Suprapubic skin (tissue), 4 donors: ENCODE measurements around the gene NPBWR2. TPM values are rescaled to one million over a fixed set of nuclear protein-coding genes. Genes with fewer than 3 reads are reported as not detected.
A peak's percentile ranks its signal among the peaks of the same experiment; 100 is the strongest.

Experiments used
- DNase-seq, 2 donors: peaks; one replicate each; pipeline ENCODE4 v3.0.0-alpha.2; 2019; ENCODE audit warnings: low spot score in 2 of 2
- H3K27ac ChIP-seq: fragments of 200-600 bp; sonication (generic); one replicate; pipeline ENCODE4 v1.5.1; 2019
- H3K27me3 ChIP-seq: fragments of 200-600 bp; sonication (generic); one replicate; pipeline ENCODE4 v1.5.1; 2019
- H3K36me3 ChIP-seq: fragments of 200-600 bp; sonication (generic); one replicate; pipeline ENCODE4 v1.5.1; 2019
- H3K4me1 ChIP-seq: fragments of 200-600 bp; sonication (generic); one replicate; pipeline ENCODE4 v1.5.1; 2019
- H3K4me3 ChIP-seq: fragments of 200-600 bp; sonication (generic); one replicate; pipeline ENCODE4 v1.5.1; 2019; ENCODE audit warnings: mild to moderate bottlenecking
- H3K9me3 ChIP-seq: fragments of 200-600 bp; sonication (generic); one replicate; pipeline ENCODE4 v1.5.1; 2019
- CTCF ChIP-seq, 2 donors: fragments of 200-600 bp in 1 of 2; fragments of 450-650 bp in 1 of 2; sonication (generic) in 1 of 2; IDR thresholded peaks; one replicate each; pipeline ENCODE4 v1.5.1; 2016 to 2019; ENCODE audit warnings: antibody characterized with exemption in 2 of 2, mild to moderate bottlenecking in 1 of 2, moderate library complexity in 1 of 2
- EP300 ChIP-seq: sonication (generic); formaldehyde crosslinking; IDR thresholded peaks from one replicate; pipeline ENCODE4 v1.6.1; 2017; ENCODE audit warnings: antibody characterized with exemption
- POLR2A ChIP-seq, 2 donors: fragments of 450-650 bp; IDR thresholded peaks; one replicate each; pipeline ENCODE4 v1.6.1; 2017; ENCODE audit warnings: antibody characterized with exemption in 2 of 2, mild to moderate bottlenecking in 2 of 2, moderate library complexity in 2 of 2
- POLR2AphosphoS5 ChIP-seq, 3 donors: sonication (generic); formaldehyde crosslinking; IDR thresholded peaks; one replicate each; pipeline ENCODE4 v1.6.1; 2017; ENCODE audit warnings: antibody characterized with exemption in 3 of 3
- WGBS: methylation state at CpG from one replicate; pipeline ENCODE4 v1.1.5; 2018; 5-methylcytosine and 5-hydroxymethylcytosine counted together
- total RNA-seq, 4 donors: library from RNA; depleted of rRNA; stranded (reverse); fragments of >200 nt; gene quantifications; one replicate each; pipeline ENCODE4 v1.1.0, GENCODE V29; 2016

NPBWR2 gene
- total RNA-seq, 4 donors from 2014 or later, result not detected

GRCh38 chr20:64065062-64065973 lies 42.0 kb downstream of the NPBWR2 start:
- no peak for DNase-seq
- Histone ChIP-seq H3K4me3 (no peak overlapping the region), H3K27me3 (no peaks in the 10 kb centered on the region), H3K27ac (no peak overlapping the region), H3K36me3 (no peaks in the 10 kb centered on the region), H3K9me3 (no peaks in the 10 kb centered on the region), H3K4me1 (peaks cover 40% of the 10 kb centered on the region)
- WGBS, result 51% methylated on average over 27 of the region's 27 CpGs
- TF ChIP-seq CTCF (IDR thresholded peaks at IDR 0.05), result no peak
- TF ChIP-seq POLR2A (IDR thresholded peaks at IDR 0.05), result no peak
- TF ChIP-seq POLR2AphosphoS5 (IDR thresholded peaks at IDR 0.05), result no peak
- no peak for TF ChIP-seq EP300

GRCh38 chr20:64064145-64064698 lies 43.1 kb downstream of the NPBWR2 start:
- Histone ChIP-seq H3K4me1 (peaks cover 40% of the 10 kb centered on the region), H3K27me3 (no peaks in the 10 kb centered on the region), H3K4me3 (peak overlapping the region; percentile 89), H3K27ac (no peak overlapping the region), H3K9me3 (no peaks in the 10 kb centered on the region), H3K36me3 (no peaks in the 10 kb centered on the region)
- no peak for TF ChIP-seq CTCF (IDR thresholded peaks at IDR 0.05)
- no peak for TF ChIP-seq EP300
- TF ChIP-seq POLR2AphosphoS5 (IDR thresholded peaks at IDR 0.05), result no peak
- no peak for TF ChIP-seq POLR2A (IDR thresholded peaks at IDR 0.05)
- no peak for DNase-seq
- 19% methylated on average over 7 of the region's 12 CpGs for WGBS

- Histone ChIP-seq H3K9me3 (no peaks in the 10 kb centered on the region), H3K27ac (peak overlapping the region; percentile 76), H3K27me3 (no peaks in the 10 kb centered on the region), H3K36me3 (no peaks in the 10 kb centered on the region), H3K4me1 (peaks cover 40% of the 10 kb centered on the region), H3K4me3 (peak overlapping the region; percentile 89)
- WGBS, result 7% methylated on average over 16 of the region's 51 CpGs
- no peak for DNase-seq
- no peak for TF ChIP-seq POLR2A (IDR thresholded peaks at IDR 0.05)
- no peak for TF ChIP-seq CTCF (IDR thresholded peaks at IDR 0.05)
- TF ChIP-seq EP300, result no peak
- TF ChIP-seq POLR2AphosphoS5 (IDR thresholded peaks at IDR 0.05), result no peak
These were observed 43.8 kb downstream of the NPBWR2 start for GRCh38 chr20:64063389-64064144.

- H3K4me1 ChIP-seq, result peaks cover 42% of the 10 kb centered on the region
- no peaks in the 10 kb centered on the region for H3K36me3 ChIP-seq
- DNase-seq, result peak; percentile 98
- TF ChIP-seq EP300 (no peak), POLR2A (IDR thresholded peaks at IDR 0.05) (peak in 1 of 2 donors; percentile 43), POLR2AphosphoS5 (IDR thresholded peaks at IDR 0.05) (peak in 2 of 3 donors; percentile 67), CTCF (IDR thresholded peaks at IDR 0.05) (no peak)
- peak within 1 kb of the TSS; percentile 76 for H3K27ac ChIP-seq
- H3K27me3 ChIP-seq, result no peaks in the 10 kb centered on the region
- peak within 1 kb of the TSS; percentile 89 for H3K4me3 ChIP-seq
- no peaks in the 10 kb centered on the region for H3K9me3 ChIP-seq
- under 1% methylated on average over 53 of the region's 85 CpGs for WGBS
These were observed 44.6 kb downstream of the NPBWR2 start, which contains the start of gene TCEA2 for GRCh38 chr20:64062596-64063388. TCEA2 (plus strand) TSS chr20:64063198; CDS start chr20:64063313, 115 bp downstream.
